ENCODE measurements around the gene CELF4.

The CELF4 gene

DNA sequence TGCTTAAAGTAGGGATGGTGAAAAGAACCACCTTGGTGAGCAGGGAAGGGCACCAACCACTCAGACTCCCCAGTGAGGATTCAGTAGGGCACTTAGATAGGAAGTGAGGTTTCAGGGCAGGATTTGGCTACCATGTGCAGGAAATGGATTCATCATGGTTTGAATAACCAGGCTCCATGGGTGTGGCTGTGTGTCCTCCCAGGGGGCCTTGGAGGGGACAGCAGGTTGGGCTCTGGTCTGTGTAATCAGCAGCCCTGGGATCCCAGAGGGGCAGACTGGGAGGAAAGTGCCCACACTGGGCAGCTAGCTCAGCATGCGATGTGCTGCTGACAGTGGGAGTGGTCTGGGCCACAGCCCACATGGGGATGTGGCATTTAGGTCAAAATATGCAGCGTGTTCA lies 224.6 kb downstream of the CELF4 start:
- no peak overlapping the region for H3K27ac ChIP-seq (replicated peaks)
- TF ChIP-seq POLR2AphosphoS5 (IDR thresholded peaks at IDR 0.05; ENCODE audit: low read depth) (no peak), SPI1 (IDR thresholded peaks at IDR 0.05; ENCODE audit: borderline replicate concordance, low read depth) (no peak), GABPA (IDR thresholded peaks at IDR 0.05; ENCODE audit: low read depth) (no peak)
- TF ChIP-seq, protein P1, sequence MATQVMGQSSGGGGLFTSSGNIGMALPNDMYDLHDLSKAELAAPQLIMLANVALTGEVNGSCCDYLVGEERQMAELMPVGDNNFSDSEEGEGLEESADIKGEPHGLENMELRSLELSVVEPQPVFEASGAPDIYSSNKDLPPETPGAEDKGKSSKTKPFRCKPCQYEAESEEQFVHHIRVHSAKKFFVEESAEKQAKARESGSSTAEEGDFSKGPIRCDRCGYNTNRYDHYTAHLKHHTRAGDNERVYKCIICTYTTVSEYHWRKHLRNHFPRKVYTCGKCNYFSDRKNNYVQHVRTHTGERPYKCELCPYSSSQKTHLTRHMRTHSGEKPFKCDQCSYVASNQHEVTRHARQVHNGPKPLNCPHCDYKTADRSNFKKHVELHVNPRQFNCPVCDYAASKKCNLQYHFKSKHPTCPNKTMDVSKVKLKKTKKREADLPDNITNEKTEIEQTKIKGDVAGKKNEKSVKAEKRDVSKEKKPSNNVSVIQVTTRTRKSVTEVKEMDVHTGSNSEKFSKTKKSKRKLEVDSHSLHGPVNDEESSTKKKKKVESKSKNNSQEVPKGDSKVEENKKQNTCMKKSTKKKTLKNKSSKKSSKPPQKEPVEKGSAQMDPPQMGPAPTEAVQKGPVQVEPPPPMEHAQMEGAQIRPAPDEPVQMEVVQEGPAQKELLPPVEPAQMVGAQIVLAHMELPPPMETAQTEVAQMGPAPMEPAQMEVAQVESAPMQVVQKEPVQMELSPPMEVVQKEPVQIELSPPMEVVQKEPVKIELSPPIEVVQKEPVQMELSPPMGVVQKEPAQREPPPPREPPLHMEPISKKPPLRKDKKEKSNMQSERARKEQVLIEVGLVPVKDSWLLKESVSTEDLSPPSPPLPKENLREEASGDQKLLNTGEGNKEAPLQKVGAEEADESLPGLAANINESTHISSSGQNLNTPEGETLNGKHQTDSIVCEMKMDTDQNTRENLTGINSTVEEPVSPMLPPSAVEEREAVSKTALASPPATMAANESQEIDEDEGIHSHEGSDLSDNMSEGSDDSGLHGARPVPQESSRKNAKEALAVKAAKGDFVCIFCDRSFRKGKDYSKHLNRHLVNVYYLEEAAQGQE (IDR thresholded peaks at IDR 0.05; ENCODE audit: insufficient replicate concordance, low read depth): no peak
- DNase-seq (ENCODE audit: low read depth in 1 of 2, low spot score in 1 of 2): no peak
- H3K4me3 ChIP-seq (replicated peaks; ENCODE audit: insufficient read depth, low read length): no peak overlapping the region
- peaks cover 6% of the 10 kb centered on the region for H3K27me3 ChIP-seq (ENCODE audit: insufficient read depth, poor library complexity, severe bottlenecking)

- Histone ChIP-seq H3K27ac (replicated peaks) (no peak overlapping the region), H3K4me3 (replicated peaks; ENCODE audit: insufficient read depth, low read length) (no peak overlapping the region), H3K27me3 (ENCODE audit: insufficient read depth, poor library complexity, severe bottlenecking) (peaks cover 6% of the 10 kb centered on the region)
- TF ChIP-seq POLR2AphosphoS5 (IDR thresholded peaks at IDR 0.05; ENCODE audit: low read depth) (no peak), GABPA (IDR thresholded peaks at IDR 0.05; ENCODE audit: low read depth) (no peak), SPI1 (IDR thresholded peaks at IDR 0.05; ENCODE audit: borderline replicate concordance, low read depth) (no peak), CTCF (IDR thresholded peaks at IDR 0.05; ENCODE audit: insufficient read depth, low read length) (no peak)
- TF ChIP-seq, protein P1 (IDR thresholded peaks at IDR 0.05; ENCODE audit: insufficient replicate concordance, low read depth): no peak
- DNase-seq (ENCODE audit: low read depth in 1 of 2, low spot score in 1 of 2): no peak
These were observed 225.8 kb downstream of the CELF4 start for GRCh38 chr18:37339701-37340215.

DNA sequence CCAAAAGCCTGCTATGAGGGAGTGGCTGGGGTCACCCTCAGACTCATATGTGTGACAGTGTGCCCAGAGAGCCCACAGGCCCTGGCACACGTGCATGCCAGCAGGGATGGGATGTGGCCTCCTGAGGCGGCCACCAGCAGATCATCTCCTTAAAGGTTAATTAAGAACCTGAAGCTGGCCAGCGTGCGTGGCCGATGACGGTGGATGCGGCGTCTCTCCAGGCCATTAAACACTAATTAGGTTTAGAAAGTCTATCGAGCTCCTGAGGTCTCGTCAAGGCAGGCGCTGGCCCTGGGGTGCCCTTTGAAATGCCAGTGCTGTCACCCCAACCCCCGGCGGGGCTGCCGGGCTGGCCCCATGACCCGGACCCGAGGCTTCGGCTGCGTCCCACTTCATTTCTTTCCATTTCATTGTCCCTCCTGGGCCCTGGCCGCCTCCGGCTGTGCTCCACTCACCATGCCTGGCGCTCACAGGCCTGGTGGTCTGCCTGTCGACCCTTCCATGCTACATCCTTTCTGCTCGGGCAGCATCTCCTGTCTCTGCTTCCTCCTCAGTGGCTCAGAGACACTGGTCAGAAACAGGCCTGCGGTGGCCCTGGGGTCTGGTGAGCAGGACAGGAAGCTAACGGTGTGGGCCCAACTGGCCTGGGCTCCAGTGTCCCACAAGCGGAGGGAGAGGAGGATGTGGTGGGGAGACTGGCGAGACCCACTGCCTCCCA lies 228.9 kb downstream of the CELF4 start:
- no peak overlapping the region for H3K4me3 ChIP-seq (replicated peaks; ENCODE audit: insufficient read depth, low read length)
- no peak for DNase-seq (ENCODE audit: low read depth in 1 of 2, low spot score in 1 of 2)
- TF ChIP-seq CTCF (IDR thresholded peaks at IDR 0.05; ENCODE audit: insufficient read depth, low read length) (no peak), POLR2AphosphoS5 (IDR thresholded peaks at IDR 0.05; ENCODE audit: low read depth) (no peak), SPI1 (IDR thresholded peaks at IDR 0.05; ENCODE audit: borderline replicate concordance, low read depth) (no peak), GABPA (IDR thresholded peaks at IDR 0.05; ENCODE audit: low read depth) (no peak)
- TF ChIP-seq, protein P1 (IDR thresholded peaks at IDR 0.05; ENCODE audit: insufficient replicate concordance, low read depth): no peak
- H3K27ac ChIP-seq (replicated peaks): no peak overlapping the region
- no peaks in the 10 kb centered on the region for H3K27me3 ChIP-seq (ENCODE audit: insufficient read depth, poor library complexity, severe bottlenecking)
